Urothelium cell line (cell line): ENCODE data around the gene RIOK3.
"Not testable (repeated sequence)": the region's sequence is repeated elsewhere in the genome, so short reads cannot be mapped to it uniquely, and the experiment has no call there.

Experiments
- DNase-seq: peaks from one replicate; pipeline ENCODE4 v3.0.0; 2011; ENCODE audit warnings: low spot score, mixed read lengths
- FAIRE-seq: peaks from 2 replicates; lab custom pipeline; 2011; peaks lifted over from hg19 to GRCh38; lab: Jason Lieb, UNC

Gene RIOK3

GRCh38 chr18:23494992-23495391 lies 41.9 kb downstream of the RIOK3 start:
- FAIRE-seq = no peak
- DNase-seq = no peak

GRCh38 chr18:23495723-23496440 lies 42.8 kb downstream of the RIOK3 start:
- DNase-seq = no peak
- no peak for FAIRE-seq

GRCh38 chr18:23498117-23498516 lies 45.0 kb downstream of the RIOK3 start:
- FAIRE-seq = no peak
- no peak for DNase-seq

GRCh38 chr18:23498877-23499276 lies 45.8 kb downstream of the RIOK3 start:
- FAIRE-seq = no peak

GRCh38 chr18:23499291-23499781 lies 46.2 kb downstream of the RIOK3 start:
- DNase-seq = no peak

More at GRCh38 chr18:23498877-23499276, 45.8 kb downstream of the RIOK3 start:
- DNase-seq = peak; percentile 10

GRCh38 chr18:23501626-23502025 lies 48.5 kb downstream of the RIOK3 start:
- no peak for FAIRE-seq
- DNase-seq = no peak

More at GRCh38 chr18:23499291-23499781, 46.2 kb downstream of the RIOK3 start:
- no peak for FAIRE-seq

GRCh38 chr18:23502516-23503037 lies 49.5 kb downstream of the RIOK3 start:
- FAIRE-seq (no peak), DNase-seq (no peak)

- DNase-seq (peak; percentile 84), FAIRE-seq (no peak)
Measured at GRCh38 chr18:23503038-23503962, 50.2 kb downstream of the RIOK3 start, which contains the start of gene RMC1. Gene RMC1 (plus strand): TSS chr18:23503511. CDS start chr18:23503619, 108 bp downstream.

- DNase-seq (no peak), FAIRE-seq (no peak)
Measured at GRCh38 chr18:23503963-23504344, 50.9 kb downstream of the RIOK3 start.

- no peak for DNase-seq
- FAIRE-seq = no peak
Measured at GRCh38 chr18:23504720-23505119, 51.6 kb downstream of the RIOK3 start.

- FAIRE-seq (no peak), DNase-seq (no peak)
Measured at GRCh38 chr18:23506393-23506792, 53.3 kb downstream of the RIOK3 start.

GRCh38 chr18:23510923-23511322 lies 57.8 kb downstream of the RIOK3 start:
- FAIRE-seq, DNase-seq: not testable (repeated sequence)

GRCh38 chr18:23512216-23512615 lies 59.1 kb downstream of the RIOK3 start:
- DNase-seq, FAIRE-seq: not testable (repeated sequence)

GRCh38 chr18:23512641-23513040 lies 59.6 kb downstream of the RIOK3 start:
- DNase-seq (no peak), FAIRE-seq (no peak)

- peak; percentile 47 for DNase-seq
- FAIRE-seq = no peak
Measured at GRCh38 chr18:23515911-23516546, 62.9 kb downstream of the RIOK3 start.

GRCh38 chr18:23519734-23520133 lies 66.6 kb downstream of the RIOK3 start:
- DNase-seq = no peak
- no peak for FAIRE-seq

- DNase-seq = no peak
- FAIRE-seq = no peak
Measured at GRCh38 chr18:23521271-23521670, 68.2 kb downstream of the RIOK3 start.

- DNase-seq (no peak), FAIRE-seq (no peak)
Measured at GRCh38 chr18:23521907-23522306, 68.8 kb downstream of the RIOK3 start.

- FAIRE-seq (no peak), DNase-seq (no peak)
Measured at GRCh38 chr18:23523429-23524212, 70.5 kb downstream of the RIOK3 start.

GRCh38 chr18:23524213-23524707 lies 71.2 kb downstream of the RIOK3 start:
- FAIRE-seq (no peak), DNase-seq (no peak)
